Stimulated activated CD8-positive, alpha-beta memory T cell treated with anti-CD3 and anti-CD28 coated beads, Interleukin-7, amount 100 ng/mL, for 48 hours (primary cell): ENCODE results near the gene SLCO4A1.
A peak's percentile ranks its signal among the peaks of the same experiment; 100 is the strongest.

Source experiments
- DNase-seq, 2 donors: peaks; one replicate each; pipeline ENCODE4 v3.0.0-alpha.2; 2020; ENCODE audit warnings: low read depth in 1 of 2; ENCODE audit errors: extremely low read depth in 1 of 2

Gene SLCO4A1

DNA sequence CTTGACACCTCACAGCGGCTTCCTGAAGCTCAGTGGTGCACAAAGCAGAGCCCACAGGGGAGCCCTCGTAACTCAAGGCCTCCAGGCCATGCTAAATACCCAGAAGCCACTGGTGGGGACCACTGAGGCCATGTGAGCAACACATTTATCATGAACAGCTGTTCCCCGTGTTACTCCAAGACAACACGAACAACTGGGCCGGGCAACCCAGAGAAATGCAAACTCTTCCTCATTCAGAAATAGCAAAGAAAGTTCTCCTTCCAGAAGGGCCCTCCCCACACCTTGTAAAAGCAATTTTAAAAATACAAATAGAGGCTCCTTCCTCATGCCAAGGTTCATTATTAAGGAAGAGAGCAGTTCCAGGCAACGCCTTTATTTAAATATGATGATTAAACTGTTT, 36.3 kb upstream of the SLCO4A1 start:
- no peak for DNase-seq

DNA sequence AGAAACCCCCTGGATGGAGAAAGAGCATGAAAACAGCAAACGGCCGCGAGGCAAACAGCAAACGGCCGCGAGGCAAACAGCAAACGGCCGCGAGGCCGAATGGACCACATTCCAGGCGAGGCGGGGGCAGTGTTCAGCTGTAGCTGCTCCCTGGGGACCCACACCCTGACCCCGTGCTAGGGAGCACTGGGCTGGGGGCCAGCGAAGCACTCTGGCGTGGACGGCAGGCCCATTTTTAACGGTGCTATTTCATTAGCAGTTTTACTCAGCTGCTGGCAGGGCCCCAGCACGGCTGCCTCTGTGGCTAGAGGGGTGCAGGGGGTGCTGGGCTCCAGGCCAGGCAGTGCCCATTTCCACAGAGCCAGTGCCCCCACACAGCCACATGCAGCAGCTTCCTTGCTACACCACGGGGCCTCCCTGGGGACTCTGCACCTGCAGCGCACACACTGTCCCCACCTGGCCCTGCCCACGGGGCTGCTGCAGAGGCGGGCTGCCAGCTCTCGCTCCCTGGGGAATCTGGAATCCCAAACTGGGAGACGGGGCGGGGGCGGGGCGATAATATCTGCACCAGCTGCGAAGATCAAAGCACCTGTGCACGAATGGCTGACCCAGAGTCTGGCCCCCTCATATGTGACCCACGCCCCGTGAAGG, 35.6 kb upstream of the SLCO4A1 start:
- no peak for DNase-seq

DNA sequence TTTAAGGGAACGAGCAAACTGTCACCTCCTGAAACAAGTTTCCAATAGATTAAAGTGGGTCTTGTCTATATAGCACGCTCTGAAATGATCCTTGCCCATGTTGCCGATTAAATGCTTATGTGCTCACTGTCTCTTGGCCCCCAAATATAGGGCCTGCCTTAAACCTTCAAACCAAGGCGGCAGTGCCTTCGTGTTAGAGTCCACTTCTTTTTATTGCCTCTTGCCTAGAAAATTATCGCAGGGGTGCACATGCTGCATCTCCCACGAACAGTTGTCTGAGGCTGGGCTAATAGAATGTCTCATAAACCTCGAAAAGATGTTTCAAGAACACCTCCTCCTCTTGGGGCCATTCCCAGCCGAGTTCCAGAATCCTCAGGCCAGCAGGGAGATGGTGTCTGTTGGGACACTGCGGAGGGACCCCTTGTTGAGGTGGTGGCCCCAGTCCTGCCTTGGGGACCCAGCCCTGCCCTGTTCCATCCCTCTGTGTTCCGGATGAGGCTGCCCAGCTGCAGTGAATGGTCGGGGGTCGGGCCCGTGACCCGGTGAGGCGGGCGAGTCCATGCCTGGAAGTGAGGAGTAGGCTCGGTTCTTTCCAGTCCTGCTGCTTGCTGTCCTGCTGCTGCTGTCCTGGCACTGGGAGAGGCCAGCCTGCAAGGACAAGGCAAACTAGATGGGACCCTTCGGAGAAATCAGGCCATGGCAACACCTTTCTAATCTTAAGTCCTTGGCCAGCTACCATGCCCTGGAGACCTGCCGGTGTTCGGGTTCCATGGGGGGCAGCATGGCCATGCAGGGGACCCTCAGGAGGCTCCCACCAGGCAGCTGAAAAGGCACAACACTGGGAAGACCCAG, 34.7 kb upstream of the SLCO4A1 start:
- no peak for DNase-seq

DNA sequence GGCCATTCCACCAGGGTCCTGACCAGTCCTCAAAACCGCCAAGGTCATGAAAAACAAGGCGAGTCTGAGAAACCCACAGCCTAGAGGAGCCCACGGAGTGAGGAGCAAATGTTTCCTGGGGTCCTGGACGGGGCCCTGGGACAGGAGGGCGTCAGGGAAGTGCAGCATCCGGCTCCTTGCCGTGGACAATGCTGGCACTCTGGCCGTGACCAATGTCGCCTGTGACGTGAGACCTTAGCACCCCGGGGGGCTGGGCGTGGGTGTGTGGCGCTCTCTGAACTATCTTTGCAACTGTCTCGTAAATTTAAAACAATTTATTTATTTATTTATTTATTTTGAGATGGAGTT, 34.1 kb upstream of the SLCO4A1 start:
- no peak for DNase-seq

DNA sequence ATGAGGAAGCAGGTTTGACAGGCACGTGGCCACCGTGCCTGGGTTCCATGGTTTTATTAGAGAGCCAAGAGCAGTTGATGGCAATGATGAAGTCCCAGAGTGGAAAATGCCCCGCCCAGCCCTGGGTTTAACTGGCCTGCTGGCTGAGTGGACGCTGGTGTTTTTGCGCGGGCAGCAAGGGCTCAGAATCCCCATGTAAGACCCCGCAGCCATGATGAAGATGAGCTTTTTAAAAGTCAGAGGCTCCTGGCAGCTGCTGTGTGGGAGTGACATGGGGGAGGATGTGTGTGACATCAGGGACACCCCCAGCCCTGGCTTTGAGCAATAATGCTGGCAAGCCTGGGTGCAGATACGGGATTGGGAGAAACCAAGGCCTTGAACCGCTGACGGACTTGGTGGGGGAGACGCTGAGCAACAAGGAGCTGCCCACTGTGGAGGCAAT, 33.0 kb upstream of the SLCO4A1 start:
- DNase-seq: no peak

DNA sequence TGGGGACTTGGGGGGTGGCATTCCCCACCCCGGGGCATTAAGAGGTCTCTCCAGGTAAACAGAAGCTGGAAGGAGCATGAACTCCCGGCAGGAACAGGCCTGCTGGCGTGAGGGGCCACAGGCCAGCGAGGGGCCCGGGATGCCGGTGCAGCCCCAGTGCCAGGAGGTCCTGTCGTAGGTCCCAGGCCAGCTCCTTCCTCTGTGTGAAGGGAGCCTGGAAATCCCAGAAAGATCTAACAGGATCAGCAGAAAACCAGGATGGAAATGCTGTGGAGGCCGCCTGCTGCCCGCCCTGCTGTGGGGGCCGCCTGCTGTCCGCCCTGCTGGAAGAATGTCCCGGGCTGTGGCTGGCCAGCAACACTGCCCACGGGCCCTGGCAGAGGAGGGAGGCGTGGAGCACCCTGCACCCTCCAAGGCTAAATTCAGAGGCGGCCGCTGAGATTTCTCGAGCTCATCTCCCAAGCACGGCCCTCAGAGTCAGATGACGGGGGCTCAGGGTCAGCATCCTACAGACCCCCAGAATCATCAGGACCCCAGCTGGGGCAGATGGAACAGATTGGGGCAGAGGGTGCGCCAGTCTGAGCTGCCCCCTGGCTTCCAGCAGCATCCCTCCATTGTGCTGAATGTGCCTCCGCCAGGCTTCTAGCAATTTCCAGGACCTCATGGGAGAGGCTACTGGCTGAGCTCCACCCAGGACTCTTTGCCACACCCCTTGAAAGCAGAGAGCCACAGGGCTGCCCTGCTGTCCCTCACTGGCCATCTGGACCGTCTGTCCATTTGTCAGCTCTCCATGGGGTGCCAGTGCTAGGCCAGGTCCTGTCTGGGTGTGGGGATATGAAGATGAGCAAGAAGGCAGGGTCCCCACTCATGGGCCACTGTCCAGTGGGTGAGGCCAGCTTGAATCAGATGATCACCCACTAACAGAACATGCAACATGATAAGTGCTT, 32.2 kb upstream of the SLCO4A1 start:
- DNase-seq: no peak

DNA sequence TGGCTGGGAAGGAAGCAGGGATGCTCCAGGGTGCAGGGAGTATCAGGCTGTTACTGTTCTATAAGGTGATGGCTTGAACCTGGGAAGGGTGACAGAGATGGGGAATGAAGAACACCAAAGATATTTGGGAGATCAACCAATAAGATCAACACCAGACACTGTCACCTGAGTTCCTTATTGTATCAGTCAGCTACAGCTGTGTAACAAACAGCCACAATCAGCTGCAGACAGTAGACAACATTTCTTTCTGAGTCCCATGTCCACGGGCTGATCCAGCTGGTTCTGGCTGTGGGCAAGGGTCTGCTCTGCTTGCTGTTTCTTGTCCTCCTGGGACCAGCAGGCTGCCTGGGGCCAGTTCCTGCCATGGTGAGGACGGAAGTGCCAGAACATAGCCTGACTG, 31.3 kb upstream of the SLCO4A1 start:
- DNase-seq: no peak

DNA sequence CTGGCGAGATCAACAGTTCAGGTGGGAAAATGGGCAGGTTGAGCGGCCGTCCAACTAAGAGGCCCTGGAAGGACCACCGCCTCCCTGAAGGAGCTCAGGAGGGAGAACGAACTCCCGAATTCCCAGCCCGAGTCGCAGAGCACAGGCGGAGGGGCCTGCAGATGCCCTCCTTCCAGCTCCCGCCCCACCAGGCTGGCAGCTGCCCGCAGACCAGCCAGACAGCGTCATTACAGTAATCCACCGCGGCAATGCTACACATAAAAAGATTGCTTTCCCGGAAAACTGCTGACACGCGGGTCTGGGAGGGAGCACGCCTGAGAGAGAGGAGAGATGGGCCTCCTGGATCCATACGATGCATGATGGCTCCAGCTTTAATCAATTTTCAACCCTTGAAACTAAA, 30.5 kb upstream of the SLCO4A1 start:
- no peak for DNase-seq

DNA sequence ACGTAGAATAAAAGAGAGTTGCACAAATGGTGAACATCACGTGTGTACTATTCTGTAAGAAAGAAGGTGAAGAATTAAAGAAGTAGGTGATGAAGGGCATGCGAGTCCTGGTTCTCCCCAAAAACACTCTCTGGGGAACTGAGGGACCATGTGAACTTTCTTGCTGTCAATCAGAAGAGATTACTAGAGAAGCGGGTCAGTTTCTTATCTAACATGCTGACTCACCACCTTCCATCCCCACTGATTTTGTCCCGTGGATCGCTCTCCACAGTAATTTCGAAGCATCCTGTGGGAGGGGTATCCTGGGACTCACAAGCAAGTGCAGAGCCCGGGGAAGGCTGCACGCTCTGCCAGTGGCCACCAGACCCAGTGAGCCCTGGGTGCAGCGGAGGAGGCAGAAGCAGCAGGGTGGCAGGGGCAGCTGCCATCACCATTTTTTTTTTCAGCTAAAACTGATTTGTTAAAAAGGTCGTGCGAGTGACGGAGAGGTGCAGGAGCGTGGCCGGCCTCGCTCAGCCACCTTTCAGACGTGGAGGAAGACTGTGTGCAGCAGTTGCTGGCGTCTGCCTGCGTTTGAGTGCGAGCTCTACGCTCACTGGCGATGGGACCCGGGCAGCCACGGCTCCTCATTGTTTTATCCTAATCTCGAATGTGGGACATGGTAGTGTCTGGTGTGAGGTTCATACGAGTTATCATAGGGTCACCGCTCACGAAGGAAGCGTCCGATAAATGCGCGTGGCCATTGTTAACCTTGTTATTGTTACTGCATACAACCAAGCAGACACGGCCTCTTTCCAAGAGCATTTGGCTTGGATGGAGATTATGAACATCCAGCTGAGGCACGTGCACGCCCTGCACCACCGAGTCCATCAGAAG, 28.0 kb upstream of the SLCO4A1 start:
- no peak for DNase-seq

DNA sequence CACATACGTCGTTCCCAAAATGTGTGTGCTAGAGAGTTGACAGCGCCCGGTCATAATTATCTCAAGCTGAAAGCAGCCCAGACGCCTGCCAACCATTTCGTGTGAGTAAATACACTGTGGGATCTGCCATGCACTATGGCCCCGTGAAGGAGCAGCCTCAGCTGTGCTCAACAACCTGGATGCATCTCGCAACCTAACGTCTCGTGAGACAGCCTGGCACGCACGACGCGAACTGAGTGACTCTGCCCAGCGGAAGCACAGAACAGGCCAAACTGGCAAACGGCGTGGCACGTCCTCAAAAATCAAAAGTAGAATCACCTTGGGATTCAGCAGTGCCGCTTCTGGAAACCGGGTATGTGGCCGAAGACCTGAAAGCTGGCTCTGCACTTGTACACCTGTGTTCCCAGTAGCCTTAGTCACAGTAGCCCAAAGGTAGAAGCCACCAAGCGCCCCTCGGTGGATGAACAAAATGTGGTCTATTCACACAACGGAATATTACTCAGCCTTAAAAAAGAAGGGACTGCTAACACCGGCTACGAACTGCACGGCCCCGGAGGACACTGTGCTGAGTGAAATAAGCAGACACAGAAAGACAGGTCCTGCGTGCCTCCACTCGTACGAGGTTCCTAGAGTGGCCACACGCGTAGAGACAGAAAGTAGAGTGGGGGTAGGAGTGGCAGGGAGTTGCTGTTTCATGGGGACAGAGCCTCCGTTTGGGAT, 27.2 kb upstream of the SLCO4A1 start:
- no peak for DNase-seq

DNA sequence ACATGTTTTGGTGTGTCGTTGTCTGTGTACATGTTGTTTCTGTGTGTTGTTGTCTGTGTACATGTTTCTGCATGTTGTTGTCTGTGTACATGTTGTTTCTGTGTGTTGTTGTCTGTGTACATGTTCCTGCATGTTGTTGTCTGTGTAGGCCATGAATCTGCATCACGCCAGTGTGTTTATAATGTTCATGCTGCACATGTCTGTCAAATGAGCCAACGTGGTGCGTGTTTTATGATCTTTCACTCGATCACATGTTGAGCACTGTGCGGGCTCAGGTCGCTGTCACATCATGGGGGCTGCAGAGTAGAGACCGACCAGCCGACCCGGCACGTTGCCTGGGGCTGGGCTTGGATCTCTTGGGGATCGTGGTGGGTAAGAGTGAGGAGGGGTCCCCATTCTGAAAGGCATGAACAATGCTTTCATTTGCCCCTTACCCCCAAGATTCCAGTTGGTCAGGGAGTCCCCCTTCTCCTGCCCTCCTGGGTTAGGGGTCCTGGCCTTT, 26.5 kb upstream of the SLCO4A1 start:
- no peak for DNase-seq

DNA sequence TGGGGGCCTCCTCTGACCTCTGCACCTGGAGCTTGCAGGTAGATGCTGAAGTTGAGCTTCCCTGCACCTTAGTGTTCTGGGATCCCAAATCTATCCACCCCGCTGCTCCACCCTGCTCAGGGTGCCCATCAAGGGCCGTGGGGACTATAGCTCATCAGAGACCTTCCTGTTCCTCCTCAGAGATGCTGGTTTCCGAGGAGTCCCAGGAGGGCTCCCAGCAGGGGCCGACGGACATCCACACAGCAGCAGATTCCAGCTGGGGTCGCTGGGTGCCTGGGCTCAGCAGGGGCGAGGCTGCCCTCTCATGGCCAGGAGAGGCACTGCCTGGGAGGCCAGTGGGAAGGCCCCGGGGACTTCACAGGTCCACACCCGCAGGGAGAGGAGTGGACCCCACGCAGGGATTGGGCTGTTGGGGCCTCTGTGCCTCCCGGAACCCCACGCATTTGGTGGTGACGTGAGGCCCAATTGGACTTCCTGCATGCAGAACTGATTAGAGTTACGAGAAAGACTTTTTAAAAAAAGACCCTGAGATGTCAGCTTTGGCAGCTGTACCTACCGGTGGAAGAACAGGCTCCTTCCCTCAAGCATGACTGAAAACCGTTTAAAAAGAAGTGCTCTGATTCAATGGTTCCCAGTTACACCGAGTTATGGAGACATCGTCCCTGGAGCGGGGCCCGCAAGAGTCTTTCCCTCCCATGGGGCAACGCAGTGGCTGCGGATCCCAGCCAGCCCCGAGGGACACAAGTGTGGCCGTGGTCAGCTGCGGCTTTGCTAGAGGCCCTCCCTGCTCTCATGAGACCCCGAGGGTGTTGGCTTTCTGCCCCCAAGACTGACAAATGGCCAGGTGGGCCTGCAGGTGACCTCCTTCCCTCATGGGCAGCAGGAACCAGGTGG, 25.3 kb upstream of the SLCO4A1 start:
- DNase-seq: peak; percentile 45 to 53

DNA sequence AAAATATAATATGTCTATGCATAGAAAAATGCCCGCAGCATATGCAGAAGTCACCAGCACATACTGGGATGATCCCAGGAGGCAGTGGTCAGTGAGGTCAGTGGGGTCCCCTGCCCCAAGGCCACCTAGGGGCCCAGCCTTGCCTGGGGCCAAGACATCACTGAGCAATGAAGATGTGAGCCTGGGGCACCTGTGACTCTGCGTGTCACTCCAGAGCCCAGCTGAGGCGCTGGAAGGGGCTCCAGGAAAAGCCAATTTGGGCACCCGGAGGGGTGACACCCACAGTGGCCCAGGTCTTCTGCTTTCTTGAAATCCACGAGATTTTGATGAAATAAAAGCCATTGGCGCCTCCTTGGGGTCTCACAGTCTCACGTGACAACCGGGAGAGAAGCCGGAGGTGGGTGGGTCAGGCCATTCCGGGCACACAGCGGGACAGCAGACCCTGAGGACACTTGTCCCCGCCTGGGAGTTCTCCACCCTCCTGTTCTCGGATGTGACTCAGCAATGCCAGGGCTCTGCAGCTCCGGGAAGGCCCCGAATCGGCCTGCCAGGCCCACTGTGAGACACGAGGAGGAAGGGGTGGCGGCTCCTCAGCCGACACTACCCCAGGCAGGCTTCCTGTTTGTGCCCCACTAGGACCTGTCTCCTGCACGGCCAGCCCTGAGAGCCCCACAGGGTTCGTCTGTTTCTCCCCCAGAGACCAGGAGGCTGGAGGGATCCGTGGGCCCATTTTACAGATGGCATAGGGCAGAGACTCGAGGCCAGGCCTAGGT, 24.4 kb upstream of the SLCO4A1 start:
- DNase-seq: peak; percentile 53 to 64

DNA sequence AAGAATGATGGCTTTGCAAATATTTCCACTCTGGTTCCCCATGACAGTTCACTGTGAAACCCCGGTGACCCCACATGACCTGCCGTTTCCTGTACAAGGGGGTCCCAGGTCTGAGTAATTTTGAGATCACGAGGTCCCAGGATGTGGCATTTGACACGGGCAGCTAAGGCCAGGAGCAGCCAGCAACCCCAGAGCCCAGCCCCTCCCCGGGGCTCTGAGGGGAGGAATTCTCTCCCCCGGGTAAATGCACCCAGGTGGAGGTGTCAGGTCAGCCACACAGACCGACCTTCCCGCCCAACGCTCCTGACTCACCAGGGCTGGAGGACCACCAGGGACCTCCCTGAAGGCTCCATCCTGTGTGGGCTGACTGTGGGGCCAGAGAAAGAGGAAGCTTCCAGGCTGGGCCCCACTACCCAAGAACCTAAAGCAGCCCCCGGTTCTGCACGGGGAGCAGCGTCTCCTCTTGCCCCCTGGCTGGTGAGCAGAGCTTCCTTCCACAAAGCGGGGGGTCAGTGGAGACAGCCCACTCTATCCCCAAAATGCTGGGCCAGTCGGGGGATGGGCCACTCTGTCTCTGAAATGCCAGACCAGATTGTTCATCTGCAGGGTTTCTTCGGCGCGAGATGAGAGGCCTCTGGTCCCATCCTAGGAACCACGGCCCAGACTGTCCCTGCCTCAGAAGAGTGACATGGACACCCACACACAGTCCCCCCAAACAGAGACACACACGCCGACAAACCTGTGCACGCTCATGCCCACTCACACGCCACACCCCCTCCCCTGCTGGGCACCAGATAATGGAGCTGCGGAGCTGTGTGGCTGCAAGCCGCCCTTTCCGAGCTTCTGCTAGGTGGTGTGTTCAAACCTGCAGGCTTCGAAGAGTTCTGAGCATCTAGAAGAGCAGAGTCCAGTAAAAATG, 23.4 kb upstream of the SLCO4A1 start:
- DNase-seq: peak; percentile 64 to 75

DNA sequence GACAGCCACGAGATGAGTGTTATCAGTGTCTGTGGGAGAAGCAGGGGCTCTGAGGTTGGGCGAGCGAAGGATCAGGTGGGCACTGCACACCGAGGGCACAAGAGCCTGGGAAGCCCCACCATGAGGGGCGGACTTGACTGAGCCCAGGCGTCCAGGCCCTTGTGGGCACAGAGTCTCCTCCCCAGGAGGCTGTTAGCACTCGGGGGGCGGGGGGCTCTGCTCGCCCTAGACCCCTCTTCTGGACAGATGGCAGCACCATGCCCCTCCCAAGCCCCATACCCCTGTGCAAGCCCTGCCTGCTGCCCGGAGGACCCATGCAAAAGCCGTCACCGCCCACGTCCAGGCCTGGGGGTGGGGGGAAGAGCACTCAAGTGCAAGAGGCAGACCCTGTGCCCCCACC, 21.7 kb upstream of the SLCO4A1 start:
- DNase-seq: no peak

DNA sequence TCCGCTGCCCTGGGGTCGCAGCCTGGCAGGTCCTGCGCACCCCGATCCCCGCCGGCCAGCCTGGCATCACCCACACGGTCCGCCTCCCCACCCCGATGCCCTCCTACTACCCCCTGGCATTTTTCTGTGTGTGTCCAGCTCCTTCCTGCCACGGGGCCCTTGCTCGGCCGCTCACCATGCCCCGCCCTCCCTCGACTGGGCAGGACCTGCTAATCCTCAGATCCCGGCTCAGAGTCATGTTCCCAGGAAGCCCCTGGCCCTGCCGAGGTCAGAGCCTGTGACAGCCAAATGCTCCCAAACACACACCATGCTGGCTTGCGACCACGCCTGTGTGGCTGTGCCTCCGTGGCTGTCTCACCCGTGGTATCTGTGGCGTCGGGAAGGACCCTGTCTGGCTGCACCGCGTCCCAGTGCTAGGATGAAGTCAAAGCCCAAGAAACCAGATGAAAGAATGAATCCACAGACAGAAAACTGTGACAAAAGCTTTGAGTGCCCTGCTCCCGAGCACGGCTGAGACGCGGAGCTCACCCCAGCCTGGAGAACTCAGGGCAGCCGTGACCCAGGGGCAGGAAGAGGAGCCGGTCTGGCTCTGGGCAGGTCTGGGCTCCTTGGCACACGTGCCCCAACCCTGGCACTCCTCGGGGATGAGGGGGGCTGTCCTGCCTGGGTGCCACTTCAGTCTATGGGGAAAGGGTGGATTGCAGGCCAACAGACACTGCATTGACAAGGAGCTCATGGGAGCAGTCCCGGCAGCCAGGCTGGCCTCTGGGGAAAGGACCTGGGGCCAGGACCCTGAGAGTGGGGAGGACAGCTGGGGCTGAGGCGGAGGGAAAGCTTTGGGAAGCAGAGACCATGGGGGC, 20.8 kb upstream of the SLCO4A1 start:
- no peak for DNase-seq
